A549 (cell line): ENCODE results near the gene OR4K15. TPM values are rescaled to one million over a fixed set of nuclear protein-coding genes. Genes with fewer than 3 reads are reported as not detected.

Source experiments
- ATAC-seq, 2 experiments: fragments of 200-7000 bp in 1 of 2; fragments of >200 bp in 1 of 2; cut with Nextera tagmentation in 1 of 2; cut with Tn5 transposase in 1 of 2; 3 replicates each; pipeline versions ENCODE4 v1.8.0 to v1.9.1; 2018 to 2020; ENCODE audit warnings: mild to moderate bottlenecking in 1 of 2, moderate library complexity in 1 of 2
- CTCF ChIA-PET: fragments of 300-600 bp; sonication (Branson Sonifier 250); formaldehyde crosslinking; extraction: SDS; loops from one replicate; lab custom pipeline; 2021; ENCODE audit warnings: antibody characterized with exemption, inconsistent platforms; lab: Yijun Ruan, JAX
- POLR2A ChIA-PET: fragments of 350-600 bp; formaldehyde crosslinking; extraction: SDS; loops from one replicate; lab custom pipeline; 2021; ENCODE audit warnings: antibody characterized with exemption, inconsistent platforms; lab: Yijun Ruan, JAX
- DNase-seq, 2 experiments: peaks; one replicate each; pipeline versions ENCODE4 v3.0.0 to v3.0.0-alpha.2; 2011 to 2016; ENCODE audit warnings: low read depth in 1 of 2, low spot score in 1 of 2
- FAIRE-seq: peaks from 2 replicates; lab custom pipeline; 2011; peaks lifted over from hg19 to GRCh38; lab: Jason Lieb, UNC
- H3K27ac ChIP-seq, 2 experiments: fragments of >200 bp; sonication (Bioruptor Twin); formaldehyde crosslinking; 3 replicates each; pipeline ENCODE4 v1.5.1; 2016 to 2017
- H3K4me1 ChIP-seq: fragments of >200 bp; sonication (Bioruptor Twin); formaldehyde crosslinking; 3 replicates; pipeline ENCODE4 v1.6.1; 2016
- H3K4me2 ChIP-seq: fragments of >200 bp; sonication (Bioruptor Twin); formaldehyde crosslinking; 3 replicates; pipeline ENCODE4 v1.6.1; 2016
- H3K4me3 ChIP-seq: fragments of >200 bp; sonication (Bioruptor Twin); formaldehyde crosslinking; 3 replicates; pipeline ENCODE4 v1.5.1; 2016
- H3K9me3 ChIP-seq: fragments of >200 bp; sonication (Bioruptor Twin); formaldehyde crosslinking; 3 replicates; pipeline ENCODE4 v1.6.1; 2016
- CBX2 ChIP-seq: fragments of 200-600 bp; sonication (generic); IDR thresholded peaks from 2 replicates; pipeline ENCODE4 v1.6.1; 2016; ENCODE audit warnings: low read depth, mild to moderate bottlenecking, borderline replicate concordance
- CBX8 ChIP-seq: fragments of 200-600 bp; sonication (generic); IDR thresholded peaks from 2 replicates; pipeline ENCODE4 v1.6.1; 2016
- CHD2 ChIP-seq: fragments of 150-350 bp; IDR thresholded peaks from 2 replicates; pipeline ENCODE4 v1.6.1; 2014; ENCODE audit warnings: low read length; ENCODE audit not compliant: partially characterized antibody
- CHD4 ChIP-seq: fragments of 200-600 bp; sonication (generic); IDR thresholded peaks from 2 replicates; pipeline ENCODE4 v1.6.1; 2016; ENCODE audit warnings: antibody characterized with exemption, mild to moderate bottlenecking, borderline replicate concordance
- EHMT2 ChIP-seq: fragments of 200-600 bp; sonication (generic); IDR thresholded peaks from 2 replicates; pipeline ENCODE4 v1.6.1; 2016; ENCODE audit warnings: antibody characterized with exemption, low read depth, mild to moderate bottlenecking, moderate library complexity
- FOSB ChIP-seq: fragments of 250-450 bp; sonication (Bioruptor Pico); IDR thresholded peaks from 2 replicates; pipeline ENCODE4 v1.5.0; 2020; ENCODE audit warnings: mild to moderate bottlenecking, moderate library complexity
- HDAC2 ChIP-seq: fragments of 200-600 bp; sonication (generic); IDR thresholded peaks from 2 replicates; pipeline ENCODE4 v1.6.1; 2016
- HOXB13 ChIP-seq: fragments of 250-450 bp; sonication (Bioruptor Pico); IDR thresholded peaks from 2 replicates; pipeline ENCODE4 v1.5.0; 2020; ENCODE audit warnings: low read depth, mild to moderate bottlenecking, moderate library complexity
- JUN ChIP-seq, 2 experiments: fragments of >200 bp; sonication (Bioruptor Twin); formaldehyde crosslinking; IDR thresholded peaks; 2 replicates in 1 of 2; 3 replicates in 1 of 2; pipeline ENCODE4 v1.6.1; 2016 to 2017
- JUNB ChIP-seq: fragments of >200 bp; sonication (Bioruptor Twin); formaldehyde crosslinking; IDR thresholded peaks from 2 replicates; pipeline ENCODE4 v1.6.1; 2016
- KDM1A ChIP-seq: fragments of 200-600 bp; sonication (generic); IDR thresholded peaks from 2 replicates; pipeline ENCODE4 v1.6.1; 2016; ENCODE audit warnings: low read depth, mild to moderate bottlenecking
- MAZ ChIP-seq: fragments of 150-350 bp; IDR thresholded peaks from 2 replicates; pipeline ENCODE4 v1.6.1; 2014; ENCODE audit warnings: antibody characterized with exemption, low read depth, low read length, borderline replicate concordance
- MYC ChIP-seq: IDR thresholded peaks from 2 replicates; pipeline ENCODE4 v1.6.1; 2012; ENCODE audit warnings: mild to moderate bottlenecking, inconsistent platforms, low read length, improper control_type of control experiment, borderline replicate concordance
- NFE2L2 ChIP-seq: fragments of 150-350 bp; conservative IDR thresholded peaks from 2 replicates; pipeline ENCODE4 v1.6.1; 2014; ENCODE audit warnings: low read length
- POLR2AphosphoS2 ChIP-seq: conservative IDR thresholded peaks from 2 replicates; pipeline ENCODE4 v1.6.1; 2012; ENCODE audit warnings: low read length, improper control_type of control experiment, inconsistent platforms
- RAD21 ChIP-seq, 2 experiments: fragments of >200 bp in 1 of 2; sonication (Bioruptor Twin) in 1 of 2; formaldehyde crosslinking in 1 of 2; IDR thresholded peaks in 1 of 2; conservative IDR thresholded peaks in 1 of 2; 2 replicates in 1 of 2; 3 replicates in 1 of 2; pipeline ENCODE4 v1.6.1; 2012 to 2018; ENCODE audit warnings: inconsistent platforms in 1 of 2
- RCOR1 ChIP-seq: fragments of 150-350 bp; IDR thresholded peaks from 2 replicates; pipeline ENCODE4 v1.6.1; 2014; ENCODE audit warnings: antibody characterized with exemption, low read length, low read depth
- RFX5 ChIP-seq: fragments of 450-650 bp; IDR thresholded peaks from 2 replicates; pipeline ENCODE4 v1.7.1; 2014; ENCODE audit warnings: antibody characterized with exemption, mild to moderate bottlenecking, moderate library complexity
- RNF2 ChIP-seq: fragments of 200-600 bp; sonication (generic); IDR thresholded peaks from 2 replicates; pipeline ENCODE4 v1.6.1; 2016; ENCODE audit warnings: low read depth, mild to moderate bottlenecking, antibody characterized with exemption, moderate library complexity, borderline replicate concordance
- SMC3 ChIP-seq: fragments of >200 bp; sonication (Bioruptor Twin); formaldehyde crosslinking; IDR thresholded peaks from 3 replicates; pipeline ENCODE4 v1.6.1; 2018; ENCODE audit warnings: inconsistent platforms
- ZC3H11A ChIP-seq: fragments of 450-650 bp; IDR thresholded peaks from 2 replicates; pipeline ENCODE4 v1.6.1; 2014; ENCODE audit warnings: antibody characterized with exemption, mild to moderate bottlenecking
- ZNF302 ChIP-seq: fragments of 250-450 bp; sonication (Bioruptor Pico); IDR thresholded peaks from 2 replicates; pipeline ENCODE4 v1.9.0; 2021; ENCODE audit warnings: inconsistent platforms, mild to moderate bottlenecking, moderate library complexity
- ZSCAN20 ChIP-seq: fragments of 250-450 bp; sonication (Bioruptor Pico); IDR thresholded peaks from 2 replicates; pipeline ENCODE4 v1.8.0; 2022; ENCODE audit warnings: mild to moderate bottlenecking, moderate library complexity
- WGBS: methylation state at CpG from one replicate; pipeline ENCODE4 v1.1.6; 2017; ENCODE audit errors: missing lambda C conversion rate; 5-methylcytosine and 5-hydroxymethylcytosine counted together
- polyA minus RNA-seq: library from RNA; depleted of rRNA, polyadenylated mRNA; stranded (reverse); fragments of >200 nt; gene quantifications from 2 replicates; pipeline ENCODE4 v1.2.3, GENCODE V29; 2011; rRNA and poly(A)+ RNA removed
- polyA plus RNA-seq, 4 experiments: library from polyadenylated mRNA; depleted of rRNA in 3 of 4; stranded (reverse); fragments of >200 nt; fragmentation: RNase III in 1 of 4; extraction: RNeasy Plus Mini Kit Qiagen cat#74134 plus additional on column Dnase treatment in 1 of 4; gene quantifications; 2 replicates in 3 of 4; 3 replicates in 1 of 4; pipeline ENCODE4 v1.2.3, GENCODE V29; 2011 to 2017
- TF ChIP-seq, protein P1 (sequence below): fragments of >200 bp; sonication (Bioruptor Twin); formaldehyde crosslinking; IDR thresholded peaks from 2 replicates; pipeline ENCODE4 v1.6.1; 2016
- TF ChIP-seq, protein P2 (sequence below): fragments of >200 bp; sonication (Bioruptor Twin); formaldehyde crosslinking; IDR thresholded peaks from 3 replicates; pipeline ENCODE4 v1.5.1; 2016
- TF ChIP-seq, protein P3 (sequence below): fragments of 150-350 bp; IDR thresholded peaks from 2 replicates; pipeline ENCODE4 v1.6.1; 2014; ENCODE audit warnings: low read depth, mild to moderate bottlenecking, low read length
- TF ChIP-seq, protein P4 (sequence below): fragments of 450-650 bp; IDR thresholded peaks from 2 replicates; pipeline ENCODE4 v1.6.1; 2014; ENCODE audit warnings: antibody characterized with exemption
- TF ChIP-seq, protein P5 (sequence below): fragments of 250-450 bp; sonication (Bioruptor Pico); IDR thresholded peaks from 2 replicates; pipeline ENCODE4 v1.5.0; 2020; ENCODE audit warnings: low read depth, mild to moderate bottlenecking, moderate library complexity

OR4K15 gene, protein sequence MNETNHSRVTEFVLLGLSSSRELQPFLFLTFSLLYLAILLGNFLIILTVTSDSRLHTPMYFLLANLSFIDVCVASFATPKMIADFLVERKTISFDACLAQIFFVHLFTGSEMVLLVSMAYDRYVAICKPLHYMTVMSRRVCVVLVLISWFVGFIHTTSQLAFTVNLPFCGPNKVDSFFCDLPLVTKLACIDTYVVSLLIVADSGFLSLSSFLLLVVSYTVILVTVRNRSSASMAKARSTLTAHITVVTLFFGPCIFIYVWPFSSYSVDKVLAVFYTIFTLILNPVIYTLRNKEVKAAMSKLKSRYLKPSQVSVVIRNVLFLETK
- not detected in 2 replicates for polyA plus RNA-seq (2011; rRNA removed)
- polyA plus RNA-seq (2012; cell fraction: cytosol; rRNA removed), result not detected in 2 replicates
- polyA plus RNA-seq (2012; cell fraction: nucleus; rRNA removed), result not detected in 2 replicates
- not detected in 3 replicates for polyA plus RNA-seq (2017; fragmentation: RNase III; extraction: RNeasy Plus Mini Kit Qiagen cat#74134 plus additional on column Dnase treatment)
- not detected in 2 replicates for polyA minus RNA-seq

DNA sequence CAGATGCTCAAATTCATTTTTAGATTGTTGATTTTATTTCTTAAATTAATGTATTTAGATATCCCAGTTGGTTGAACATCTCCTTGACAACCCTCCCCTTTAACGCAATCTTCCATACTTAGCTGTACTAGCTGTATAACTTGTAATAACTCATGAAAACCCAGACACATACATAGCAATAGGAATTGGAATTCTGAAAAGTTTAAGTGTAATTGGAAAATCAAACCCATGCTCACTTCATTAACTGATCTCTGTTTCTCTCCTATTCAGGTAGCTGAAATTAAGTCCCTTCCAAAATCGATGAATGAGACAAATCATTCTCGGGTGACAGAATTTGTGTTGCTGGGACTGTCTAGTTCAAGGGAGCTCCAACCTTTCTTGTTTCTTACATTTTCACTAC, at the start of gene OR4K15:
OR4K15 (plus strand) TSS at position 301 of the 400 bp plus-strand sequence; CDS start at position 301, 0 bp downstream.
- no peak for FAIRE-seq
- Histone ChIP-seq H3K27ac (no peak within 1 kb of the TSS), H3K4me3 (no peak within 1 kb of the TSS), H3K4me1 (no peaks in the 10 kb centered on the region), H3K4me2 (no peak within 1 kb of the TSS), H3K9me3 (no peaks in the 10 kb centered on the region)
- ATAC-seq, result no peak
- no peak for DNase-seq
- TF ChIP-seq JUN (IDR thresholded peaks at IDR 0.05) (no peak), CBX2 (no peak), HDAC2 (no peak), JUNB (no peak), EHMT2 (no peak), CHD2 (no peak), MAZ (no peak), RFX5 (no peak), MYC (no peak), SMC3 (no peak), RCOR1 (no peak), CHD4 (no peak), KDM1A (no peak), ZNF302 (CRISPR knock-in tag) (no peak), FOSB (CRISPR knock-in tag) (no peak), CBX8 (no peak)
- TF ChIP-seq, protein P1, sequence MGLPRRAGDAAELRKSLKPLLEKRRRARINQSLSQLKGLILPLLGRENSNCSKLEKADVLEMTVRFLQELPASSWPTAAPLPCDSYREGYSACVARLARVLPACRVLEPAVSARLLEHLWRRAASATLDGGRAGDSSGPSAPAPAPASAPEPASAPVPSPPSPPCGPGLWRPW, result no peak
- 71% methylated on average over 3 of the region's 3 CpGs for WGBS
- ChIA-PET POLR2A (no interaction called here), CTCF (no interaction called here)

DNA sequence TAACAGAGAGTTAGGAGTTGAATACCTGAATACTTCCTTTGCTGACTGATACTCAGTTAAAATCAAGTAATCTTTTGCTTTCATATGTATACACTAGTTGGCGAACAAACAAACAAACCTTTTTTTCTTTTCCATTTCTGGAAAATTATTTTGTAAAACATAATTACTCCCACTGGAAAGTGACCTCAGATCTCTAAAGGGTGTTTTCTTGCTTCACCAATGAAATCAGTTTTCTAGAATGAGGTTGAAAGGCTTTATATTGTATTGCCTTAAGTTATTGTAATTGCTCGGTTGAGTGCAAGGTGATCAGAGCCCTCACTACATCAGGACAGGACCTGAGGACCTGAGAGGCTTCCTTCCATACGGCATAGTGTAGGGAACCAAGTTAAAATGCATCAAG, 44.8 kb upstream of the OR4K15 start, which contains the start of gene OR4K1:
OR4K1 (plus strand) TSS at position 301 of the 400 bp plus-strand sequence. CDS start 4,750 bp downstream, outside the sequence.
- ATAC-seq (no peak), DNase-seq (no peak), FAIRE-seq (peak; percentile 95)
- no peak within 1 kb of the TSS for H3K4me2 ChIP-seq
- TF ChIP-seq NFE2L2 (no peak), CHD4 (no peak), POLR2AphosphoS2 (no peak), RFX5 (no peak), ZC3H11A (no peak), ZSCAN20 (no peak), HOXB13 (CRISPR knock-in tag) (no peak), RNF2 (no peak), RAD21 (conservative IDR thresholded peaks at IDR 0.05 in 1 of 2, IDR thresholded peaks at IDR 0.05 in 1 of 2) (no peak), JUNB (no peak)
- TF ChIP-seq, protein P2, sequence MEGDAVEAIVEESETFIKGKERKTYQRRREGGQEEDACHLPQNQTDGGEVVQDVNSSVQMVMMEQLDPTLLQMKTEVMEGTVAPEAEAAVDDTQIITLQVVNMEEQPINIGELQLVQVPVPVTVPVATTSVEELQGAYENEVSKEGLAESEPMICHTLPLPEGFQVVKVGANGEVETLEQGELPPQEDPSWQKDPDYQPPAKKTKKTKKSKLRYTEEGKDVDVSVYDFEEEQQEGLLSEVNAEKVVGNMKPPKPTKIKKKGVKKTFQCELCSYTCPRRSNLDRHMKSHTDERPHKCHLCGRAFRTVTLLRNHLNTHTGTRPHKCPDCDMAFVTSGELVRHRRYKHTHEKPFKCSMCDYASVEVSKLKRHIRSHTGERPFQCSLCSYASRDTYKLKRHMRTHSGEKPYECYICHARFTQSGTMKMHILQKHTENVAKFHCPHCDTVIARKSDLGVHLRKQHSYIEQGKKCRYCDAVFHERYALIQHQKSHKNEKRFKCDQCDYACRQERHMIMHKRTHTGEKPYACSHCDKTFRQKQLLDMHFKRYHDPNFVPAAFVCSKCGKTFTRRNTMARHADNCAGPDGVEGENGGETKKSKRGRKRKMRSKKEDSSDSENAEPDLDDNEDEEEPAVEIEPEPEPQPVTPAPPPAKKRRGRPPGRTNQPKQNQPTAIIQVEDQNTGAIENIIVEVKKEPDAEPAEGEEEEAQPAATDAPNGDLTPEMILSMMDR, result no peak
- TF ChIP-seq, protein P3, sequence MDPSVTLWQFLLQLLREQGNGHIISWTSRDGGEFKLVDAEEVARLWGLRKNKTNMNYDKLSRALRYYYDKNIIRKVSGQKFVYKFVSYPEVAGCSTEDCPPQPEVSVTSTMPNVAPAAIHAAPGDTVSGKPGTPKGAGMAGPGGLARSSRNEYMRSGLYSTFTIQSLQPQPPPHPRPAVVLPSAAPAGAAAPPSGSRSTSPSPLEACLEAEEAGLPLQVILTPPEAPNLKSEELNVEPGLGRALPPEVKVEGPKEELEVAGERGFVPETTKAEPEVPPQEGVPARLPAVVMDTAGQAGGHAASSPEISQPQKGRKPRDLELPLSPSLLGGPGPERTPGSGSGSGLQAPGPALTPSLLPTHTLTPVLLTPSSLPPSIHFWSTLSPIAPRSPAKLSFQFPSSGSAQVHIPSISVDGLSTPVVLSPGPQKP, result no peak
- TF ChIP-seq, protein P4, sequence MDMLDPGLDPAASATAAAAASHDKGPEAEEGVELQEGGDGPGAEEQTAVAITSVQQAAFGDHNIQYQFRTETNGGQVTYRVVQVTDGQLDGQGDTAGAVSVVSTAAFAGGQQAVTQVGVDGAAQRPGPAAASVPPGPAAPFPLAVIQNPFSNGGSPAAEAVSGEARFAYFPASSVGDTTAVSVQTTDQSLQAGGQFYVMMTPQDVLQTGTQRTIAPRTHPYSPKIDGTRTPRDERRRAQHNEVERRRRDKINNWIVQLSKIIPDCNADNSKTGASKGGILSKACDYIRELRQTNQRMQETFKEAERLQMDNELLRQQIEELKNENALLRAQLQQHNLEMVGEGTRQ, result no peak
- TF ChIP-seq, protein P5, sequence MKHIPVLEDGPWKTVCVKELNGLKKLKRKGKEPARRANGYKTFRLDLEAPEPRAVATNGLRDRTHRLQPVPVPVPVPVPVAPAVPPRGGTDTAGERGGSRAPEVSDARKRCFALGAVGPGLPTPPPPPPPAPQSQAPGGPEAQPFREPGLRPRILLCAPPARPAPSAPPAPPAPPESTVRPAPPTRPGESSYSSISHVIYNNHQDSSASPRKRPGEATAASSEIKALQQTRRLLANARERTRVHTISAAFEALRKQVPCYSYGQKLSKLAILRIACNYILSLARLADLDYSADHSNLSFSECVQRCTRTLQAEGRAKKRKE (CRISPR knock-in tag), result no peak
- ChIA-PET POLR2A (no interaction called here), CTCF (no interaction called here)
- WGBS, result 24% methylated on average over 3 of the region's 3 CpGs
- H3K9me3 ChIP-seq, result no peaks in the 10 kb centered on the region
- no peak within 1 kb of the TSS for H3K4me3 ChIP-seq
- no peaks in the 10 kb centered on the region for H3K4me1 ChIP-seq
- no peak within 1 kb of the TSS for H3K27ac ChIP-seq
